Inflammatory macrophage treated with lipopolysaccharide for 4 hours (primary cell): Measurements from ENCODE around the gene CCDC80.
"Not testable (repeated sequence)": the region's sequence is repeated elsewhere in the genome, so short reads cannot be mapped to it uniquely, and the experiment has no call there.

Experiments used
- DNase-seq: peaks from one replicate; pipeline ENCODE4 v3.0.0-alpha.2; 2020

CCDC80 gene

GRCh38 chr3:112640930-112641801 is at the start of gene CCDC80:
Gene CCDC80, minus strand, starts transcription at chr3:112641143. Its CDS starts 1,238 bp downstream, at chr3:112639905.
- DNase-seq = no peak

- DNase-seq = no peak
Measured at GRCh38 chr3:112689989-112690388, 49.0 kb upstream of the CCDC80 start.

- DNase-seq = no peak
Measured at GRCh38 chr3:112689385-112689784, 48.4 kb upstream of the CCDC80 start.

GRCh38 chr3:112688819-112689218 is 47.9 kb upstream of the CCDC80 start:
- no peak for DNase-seq

- no peak for DNase-seq
Measured at GRCh38 chr3:112688085-112688769, 47.3 kb upstream of the CCDC80 start.

- DNase-seq = no peak
Measured at GRCh38 chr3:112687616-112688015, 46.7 kb upstream of the CCDC80 start.

GRCh38 chr3:112687211-112687610 is 46.3 kb upstream of the CCDC80 start:
- DNase-seq = no peak

- no peak for DNase-seq
Measured at GRCh38 chr3:112685956-112686799, 45.2 kb upstream of the CCDC80 start.

- DNase-seq = no peak
Measured at GRCh38 chr3:112685420-112685819, 44.5 kb upstream of the CCDC80 start.

GRCh38 chr3:112682361-112682760 is 41.4 kb upstream of the CCDC80 start:
- DNase-seq = no peak

GRCh38 chr3:112681822-112682325 is 40.9 kb upstream of the CCDC80 start:
- peak; percentile 43 for DNase-seq

GRCh38 chr3:112676659-112677234 is 35.8 kb upstream of the CCDC80 start:
- peak; percentile 98 for DNase-seq

- peak; percentile 51 for DNase-seq
Measured at GRCh38 chr3:112675943-112676535, 35.1 kb upstream of the CCDC80 start.

GRCh38 chr3:112675349-112675748 is 34.4 kb upstream of the CCDC80 start:
- no peak for DNase-seq

- no peak for DNase-seq
Measured at GRCh38 chr3:112672716-112673541, 32.0 kb upstream of the CCDC80 start.

GRCh38 chr3:112671930-112672715 is 31.2 kb upstream of the CCDC80 start:
- no peak for DNase-seq

GRCh38 chr3:112670824-112671223 is 29.9 kb upstream of the CCDC80 start:
- DNase-seq = no peak

GRCh38 chr3:112667599-112667998 is 26.7 kb upstream of the CCDC80 start:
- no peak for DNase-seq

- DNase-seq = not testable (repeated sequence)
Measured at GRCh38 chr3:112665009-112665408, 24.1 kb upstream of the CCDC80 start.

- DNase-seq = no peak
Measured at GRCh38 chr3:112656043-112656442, 15.1 kb upstream of the CCDC80 start.
